Measurements from ENCODE around the gene DAPK1. TPM values are rescaled to one million over a fixed set of nuclear protein-coding genes. Genes with fewer than 3 reads are reported as not detected.

DAPK1 gene
- total RNA-seq, 1 experiment from 2014 or later = not detected

DNA sequence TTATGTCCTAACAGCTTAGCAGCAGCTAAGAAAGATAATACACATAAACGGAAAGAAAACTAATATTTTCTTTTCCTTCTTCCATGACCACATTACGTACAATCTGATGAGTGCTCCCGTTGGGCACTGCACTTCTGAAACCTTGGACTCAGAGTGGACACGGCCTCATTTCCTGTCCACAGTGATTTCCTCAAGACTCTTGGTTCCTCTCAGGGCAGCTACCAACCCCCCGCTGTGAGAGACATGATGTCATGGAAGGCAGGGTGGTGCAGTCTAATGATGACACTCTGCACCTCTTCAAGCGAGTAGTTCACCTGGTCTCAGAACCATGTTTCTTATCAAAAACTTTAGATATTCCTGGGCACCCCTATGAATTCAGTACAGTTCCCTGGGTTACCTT, 159.5 kb downstream of the DAPK1 start:
- Histone ChIP-seq H3K27me3 (ENCODE audit: low read length) (no peaks in the 10 kb centered on the region), H3K36me3 (ENCODE audit: insufficient read depth, low read length) (no peaks in the 10 kb centered on the region), H4K20me1 (ENCODE audit: insufficient read depth, low read depth, low read length) (no peaks in the 10 kb centered on the region), H3K4me2 (ENCODE audit: low read depth, low read length, poor library complexity, severe bottlenecking) (no peak overlapping the region), H2AFZ (ENCODE audit: low read length) (no peak overlapping the region), H3K9me2 (replicated peaks; ENCODE audit: insufficient read depth, low read length) (no peaks in the 10 kb centered on the region), H3K27ac (ENCODE audit: low read length) (no peak overlapping the region), H3K9ac (ENCODE audit: low read length) (no peak overlapping the region), H3K9me3 (ENCODE audit: low read length) (no peaks in the 10 kb centered on the region), H3K4me3 (ENCODE audit: low read length) (no peak overlapping the region), H3K79me2 (ENCODE audit: low read length) (no peaks in the 10 kb centered on the region), H3K4me1 (ENCODE audit: low read length) (no peaks in the 10 kb centered on the region)
- no peak for DNase-seq

DNA sequence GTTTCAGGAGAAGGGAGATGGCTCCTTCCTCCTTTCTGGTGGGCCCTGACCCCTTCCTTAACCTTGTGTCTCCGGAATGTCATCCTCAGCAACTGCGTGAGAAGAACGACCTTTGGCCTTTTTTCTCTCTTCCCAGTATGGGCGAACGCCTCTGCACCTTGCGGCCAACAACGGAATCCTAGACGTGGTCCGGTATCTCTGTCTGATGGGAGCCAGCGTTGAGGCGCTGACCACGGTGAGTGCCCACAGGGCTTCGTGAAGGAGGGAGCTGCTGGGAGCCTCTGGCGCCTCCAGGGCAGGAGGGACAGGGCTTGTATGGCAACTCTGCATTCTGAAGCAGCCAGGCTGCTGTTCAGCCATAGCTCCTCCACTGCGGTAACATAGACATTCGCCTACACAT, 160.2 kb downstream of the DAPK1 start:
- Histone ChIP-seq H3K27me3 (ENCODE audit: low read length) (no peaks in the 10 kb centered on the region), H3K9ac (ENCODE audit: low read length) (no peak overlapping the region), H3K9me3 (ENCODE audit: low read length) (no peaks in the 10 kb centered on the region), H4K20me1 (ENCODE audit: insufficient read depth, low read depth, low read length) (no peaks in the 10 kb centered on the region), H3K27ac (ENCODE audit: low read length) (no peak overlapping the region), H3K4me1 (ENCODE audit: low read length) (no peaks in the 10 kb centered on the region), H2AFZ (ENCODE audit: low read length) (no peak overlapping the region), H3K4me2 (ENCODE audit: low read depth, low read length, poor library complexity, severe bottlenecking) (no peak overlapping the region), H3K79me2 (ENCODE audit: low read length) (no peaks in the 10 kb centered on the region), H3K4me3 (ENCODE audit: low read length) (no peak overlapping the region), H3K9me2 (replicated peaks; ENCODE audit: insufficient read depth, low read length) (no peaks in the 10 kb centered on the region), H3K36me3 (ENCODE audit: insufficient read depth, low read length) (no peaks in the 10 kb centered on the region)
- DNase-seq = no peak

- H2AFZ ChIP-seq (ENCODE audit: low read length) = no peak overlapping the region
- no peak overlapping the region for H3K9ac ChIP-seq (ENCODE audit: low read length)
- no peaks in the 10 kb centered on the region for H3K36me3 ChIP-seq (ENCODE audit: insufficient read depth, low read length)
- no peaks in the 10 kb centered on the region for H4K20me1 ChIP-seq (ENCODE audit: insufficient read depth, low read depth, low read length)
- H3K9me2 ChIP-seq (replicated peaks; ENCODE audit: insufficient read depth, low read length) = no peaks in the 10 kb centered on the region
- H3K9me3 ChIP-seq (ENCODE audit: low read length) = no peaks in the 10 kb centered on the region
- no peak for DNase-seq
- no peaks in the 10 kb centered on the region for H3K4me1 ChIP-seq (ENCODE audit: low read length)
- no peaks in the 10 kb centered on the region for H3K27me3 ChIP-seq (ENCODE audit: low read length)
- H3K4me3 ChIP-seq (ENCODE audit: low read length) = no peak overlapping the region
- H3K27ac ChIP-seq (ENCODE audit: low read length) = no peak overlapping the region
- H3K79me2 ChIP-seq (ENCODE audit: low read length) = no peaks in the 10 kb centered on the region
- H3K4me2 ChIP-seq (ENCODE audit: low read depth, low read length, poor library complexity, severe bottlenecking) = no peak overlapping the region
These were observed 160.8 kb downstream of the DAPK1 start for GRCh38 chr9:87658511-87658910.

DNA sequence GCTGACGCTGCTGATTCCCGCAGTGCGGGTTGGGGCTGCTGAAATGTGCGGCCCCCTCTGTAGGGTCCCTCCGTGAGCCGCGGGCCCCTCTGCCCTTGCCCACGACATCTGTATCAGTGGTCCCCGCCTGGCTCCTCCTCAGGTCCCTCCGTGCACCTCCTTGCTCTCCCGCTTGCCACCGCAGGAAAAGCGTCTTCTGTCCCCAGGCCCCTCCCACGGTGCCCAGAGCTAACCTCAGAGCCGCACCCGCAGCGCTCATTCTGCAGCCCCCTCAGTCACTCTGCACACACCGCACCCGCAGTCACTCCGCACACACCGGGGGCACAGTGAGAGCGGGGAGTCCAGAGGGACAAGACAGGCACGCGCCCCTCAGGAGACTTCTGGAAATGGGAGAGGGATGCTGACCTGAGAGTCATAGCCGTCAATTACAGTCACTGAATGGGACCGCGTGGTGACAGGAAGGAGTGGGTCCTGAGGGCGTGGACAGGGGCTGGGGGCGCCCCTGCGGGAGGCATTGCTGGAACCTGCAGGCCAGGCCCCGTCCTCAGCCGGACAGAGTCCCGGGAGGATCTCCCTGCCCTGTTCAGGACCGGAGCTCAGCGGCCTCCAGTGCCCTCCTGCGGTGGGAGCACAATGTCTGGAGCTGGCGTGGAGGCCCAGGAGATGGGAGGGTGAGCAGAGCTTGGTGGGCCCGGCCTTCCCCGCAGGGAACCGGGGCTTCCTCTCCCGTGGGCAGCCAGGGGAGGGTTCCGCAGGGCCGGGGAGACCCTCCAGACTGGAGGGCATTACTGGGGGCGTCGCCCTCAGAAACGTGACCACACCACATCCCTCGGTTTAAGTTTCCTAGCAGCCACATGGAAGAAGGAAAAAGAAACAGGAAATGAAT, 162.1 kb downstream of the DAPK1 start:
- Histone ChIP-seq H3K36me3 (ENCODE audit: insufficient read depth, low read length) (no peaks in the 10 kb centered on the region), H3K9me3 (ENCODE audit: low read length) (no peaks in the 10 kb centered on the region), H3K4me3 (ENCODE audit: low read length) (no peak overlapping the region), H3K27ac (ENCODE audit: low read length) (no peak overlapping the region), H2AFZ (ENCODE audit: low read length) (no peak overlapping the region), H3K79me2 (ENCODE audit: low read length) (no peaks in the 10 kb centered on the region), H3K9me2 (replicated peaks; ENCODE audit: insufficient read depth, low read length) (no peaks in the 10 kb centered on the region), H3K4me1 (ENCODE audit: low read length) (no peaks in the 10 kb centered on the region), H3K4me2 (ENCODE audit: low read depth, low read length, poor library complexity, severe bottlenecking) (no peak overlapping the region), H3K27me3 (ENCODE audit: low read length) (no peaks in the 10 kb centered on the region), H4K20me1 (ENCODE audit: insufficient read depth, low read depth, low read length) (no peaks in the 10 kb centered on the region), H3K9ac (ENCODE audit: low read length) (no peak overlapping the region)
- DNase-seq = peak; percentile 12

- Histone ChIP-seq H3K4me3 (ENCODE audit: low read length) (no peak overlapping the region), H2AFZ (ENCODE audit: low read length) (no peak overlapping the region), H3K9ac (ENCODE audit: low read length) (no peak overlapping the region), H3K4me1 (ENCODE audit: low read length) (no peaks in the 10 kb centered on the region), H3K79me2 (ENCODE audit: low read length) (no peaks in the 10 kb centered on the region), H3K27ac (ENCODE audit: low read length) (no peak overlapping the region), H3K4me2 (ENCODE audit: low read depth, low read length, poor library complexity, severe bottlenecking) (no peak overlapping the region), H3K9me2 (replicated peaks; ENCODE audit: insufficient read depth, low read length) (no peaks in the 10 kb centered on the region), H3K36me3 (ENCODE audit: insufficient read depth, low read length) (no peaks in the 10 kb centered on the region), H3K27me3 (ENCODE audit: low read length) (no peaks in the 10 kb centered on the region), H4K20me1 (ENCODE audit: insufficient read depth, low read depth, low read length) (no peaks in the 10 kb centered on the region), H3K9me3 (ENCODE audit: low read length) (0 out of 2 replicates have a peak, but pooled peaks cover 3% of the 10 kb centered on the region)
- peak; percentile 32 for DNase-seq
These were observed 163.6 kb downstream of the DAPK1 start for GRCh38 chr9:87661241-87661640.

DNA sequence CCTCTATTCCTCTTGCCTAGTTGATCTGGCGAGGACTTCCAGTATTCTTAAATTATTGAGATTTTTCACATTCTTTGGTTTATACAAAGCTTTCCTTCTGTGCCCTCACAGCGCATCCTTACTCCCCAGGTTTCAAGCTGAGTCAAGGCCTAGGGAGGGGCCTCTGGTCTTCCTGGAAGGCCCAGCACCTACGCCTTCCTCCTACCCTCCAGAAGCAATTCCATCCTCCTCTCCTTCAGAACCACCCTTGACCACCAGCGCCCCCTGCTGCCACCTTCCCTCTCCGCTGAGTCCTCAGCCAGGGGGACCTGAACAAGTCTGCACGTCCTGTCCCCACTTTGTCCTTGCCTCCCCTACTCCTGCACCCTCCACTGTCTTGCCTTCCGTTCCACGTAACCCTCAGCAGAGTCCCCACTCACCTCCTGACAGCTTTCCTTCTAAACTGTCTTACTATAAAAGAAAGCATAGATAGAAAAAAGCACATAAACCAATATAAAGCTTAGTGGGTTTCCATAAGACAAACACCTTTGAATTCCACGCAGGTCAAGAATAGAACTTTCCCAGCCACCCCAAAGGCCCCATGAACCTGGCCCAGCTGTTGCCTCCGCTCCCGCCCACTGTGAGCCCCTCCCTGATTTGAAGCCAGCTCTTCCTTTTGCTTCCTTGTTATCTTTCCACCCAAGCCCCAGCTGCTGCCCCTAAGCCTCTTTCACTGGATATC, 165.3 kb downstream of the DAPK1 start:
- peak; percentile 87 for DNase-seq
- Histone ChIP-seq H3K9ac (ENCODE audit: low read length) (no peak overlapping the region), H3K4me3 (ENCODE audit: low read length) (no peak overlapping the region), H3K9me3 (ENCODE audit: low read length) (peaks cover 9% of the 10 kb centered on the region), H3K4me1 (ENCODE audit: low read length) (no peaks in the 10 kb centered on the region), H2AFZ (ENCODE audit: low read length) (no peak overlapping the region), H3K27ac (ENCODE audit: low read length) (no peak overlapping the region), H3K36me3 (ENCODE audit: insufficient read depth, low read length) (no peaks in the 10 kb centered on the region), H3K4me2 (ENCODE audit: low read depth, low read length, poor library complexity, severe bottlenecking) (no peak overlapping the region), H3K27me3 (ENCODE audit: low read length) (no peaks in the 10 kb centered on the region), H4K20me1 (ENCODE audit: insufficient read depth, low read depth, low read length) (no peaks in the 10 kb centered on the region), H3K79me2 (ENCODE audit: low read length) (no peaks in the 10 kb centered on the region), H3K9me2 (replicated peaks; ENCODE audit: insufficient read depth, low read length) (no peaks in the 10 kb centered on the region)

- H3K9me2 ChIP-seq (replicated peaks; ENCODE audit: insufficient read depth, low read length) = no peaks in the 10 kb centered on the region
- H3K4me3 ChIP-seq (ENCODE audit: low read length) = no peak overlapping the region
- no peak overlapping the region for H2AFZ ChIP-seq (ENCODE audit: low read length)
- no peaks in the 10 kb centered on the region for H3K27me3 ChIP-seq (ENCODE audit: low read length)
- H3K9me3 ChIP-seq (ENCODE audit: low read length) = peaks cover 9% of the 10 kb centered on the region
- H3K27ac ChIP-seq (ENCODE audit: low read length) = no peak overlapping the region
- H3K9ac ChIP-seq (ENCODE audit: low read length) = no peak overlapping the region
- peak; percentile 62 for DNase-seq
- no peaks in the 10 kb centered on the region for H3K79me2 ChIP-seq (ENCODE audit: low read length)
- H4K20me1 ChIP-seq (ENCODE audit: insufficient read depth, low read depth, low read length) = no peaks in the 10 kb centered on the region
- no peaks in the 10 kb centered on the region for H3K4me1 ChIP-seq (ENCODE audit: low read length)
- no peak overlapping the region for H3K4me2 ChIP-seq (ENCODE audit: low read depth, low read length, poor library complexity, severe bottlenecking)
- no peaks in the 10 kb centered on the region for H3K36me3 ChIP-seq (ENCODE audit: insufficient read depth, low read length)
These were observed 165.9 kb downstream of the DAPK1 start for GRCh38 chr9:87663556-87663955.

Measured in Karpas-422 (cell line).